Umbilical cord (tissue), 2 donors: ENCODE results near the gene CCDC141. TPM values are rescaled to one million over a fixed set of nuclear protein-coding genes. Genes with fewer than 3 reads are reported as not detected.
A peak's percentile ranks its signal among the peaks of the same experiment; 100 is the strongest.
"Not testable (repeated sequence)": the region's sequence is repeated elsewhere in the genome, so short reads cannot be mapped to it uniquely, and the experiment has no call there.

Source experiments
- DNase-seq: peaks from one replicate; pipeline ENCODE4 v3.0.0-alpha.2; 2015; ENCODE audit warnings: low spot score
- total RNA-seq: library from RNA; depleted of rRNA; stranded (reverse); fragments of >200 nt; gene quantifications from one replicate; pipeline ENCODE4 v1.2.3, GENCODE V29; 2014; ENCODE audit warnings: low replicate concordance; ENCODE audit not compliant: insufficient read depth

The CCDC141 gene
- total RNA-seq: 5.3 TPM

- peak; percentile 74 for DNase-seq
These were observed at the start of gene CCDC141 for GRCh38 chr2:179049546-179050311. CCDC141 (minus strand) TSS chr2:179050137; CDS start chr2:179049941, 196 bp downstream.

GRCh38 chr2:179098080-179098689 is 48.2 kb upstream of the CCDC141 start:
- no peak for DNase-seq

- no peak for DNase-seq
These were observed 47.2 kb upstream of the CCDC141 start for GRCh38 chr2:179097131-179097530.

GRCh38 chr2:179096090-179096489 is 46.2 kb upstream of the CCDC141 start:
- no peak for DNase-seq

GRCh38 chr2:179092912-179093311 is 43.0 kb upstream of the CCDC141 start:
- not testable (repeated sequence) for DNase-seq

- no peak for DNase-seq
These were observed 32.8 kb upstream of the CCDC141 start for GRCh38 chr2:179082697-179083096.

- no peak for DNase-seq
These were observed 32.0 kb upstream of the CCDC141 start for GRCh38 chr2:179081954-179082353.

- DNase-seq: no peak
These were observed 22.6 kb upstream of the CCDC141 start for GRCh38 chr2:179072527-179072926.

- DNase-seq: no peak
These were observed 21.9 kb upstream of the CCDC141 start for GRCh38 chr2:179071810-179072355.

- DNase-seq: no peak
These were observed 21.0 kb upstream of the CCDC141 start for GRCh38 chr2:179070895-179071294.

- DNase-seq: no peak
These were observed 19.7 kb upstream of the CCDC141 start for GRCh38 chr2:179069685-179070084.

GRCh38 chr2:179068991-179069643 is 19.2 kb upstream of the CCDC141 start:
- DNase-seq: no peak

- no peak for DNase-seq
These were observed 9.2 kb upstream of the CCDC141 start for GRCh38 chr2:179059026-179059700.

GRCh38 chr2:179057737-179058136 is 7.8 kb upstream of the CCDC141 start:
- no peak for DNase-seq

- peak; percentile 15 for DNase-seq
These were observed 3.6 kb upstream of the CCDC141 start for GRCh38 chr2:179053568-179053967.

- DNase-seq: no peak
These were observed 1.3 kb upstream of the CCDC141 start for GRCh38 chr2:179051250-179051649.

GRCh38 chr2:179050755-179051154 is 818 bp upstream of the CCDC141 start:
- DNase-seq: peak; percentile 58

- DNase-seq: no peak
These were observed 763 bp downstream of the CCDC141 start for GRCh38 chr2:179049203-179049545.

- no peak for DNase-seq
These were observed 1.8 kb downstream of the CCDC141 start for GRCh38 chr2:179048099-179048498.

GRCh38 chr2:179045602-179046001 is 4.3 kb downstream of the CCDC141 start:
- not testable (repeated sequence) for DNase-seq

GRCh38 chr2:179044500-179044899 is 5.4 kb downstream of the CCDC141 start:
- DNase-seq: no peak

- no peak for DNase-seq
These were observed 12.1 kb downstream of the CCDC141 start for GRCh38 chr2:179037807-179038206.
